Measurements from ENCODE around the gene SYT7.

DNA sequence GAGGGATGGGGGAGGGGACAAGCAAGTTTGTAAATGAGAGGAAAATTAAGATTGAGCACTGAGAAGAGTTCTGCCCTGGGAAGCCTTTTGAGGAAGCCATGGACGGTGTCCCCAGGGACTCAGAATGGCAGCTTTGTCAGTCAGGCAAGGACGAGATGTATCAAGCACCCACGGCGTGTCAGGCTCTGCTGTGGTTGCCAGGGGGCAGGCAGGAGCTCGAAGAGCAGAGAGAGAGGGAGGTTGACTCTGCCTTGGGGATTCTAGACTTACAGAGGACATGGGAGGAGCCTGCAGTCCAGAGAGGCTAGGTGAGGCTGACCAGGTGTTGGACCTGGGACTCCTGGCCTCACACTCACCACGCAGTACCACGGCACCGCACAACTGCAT, 29.1 kb upstream of the SYT7 start:
- TF ChIP-seq CTCF (IDR thresholded peaks at IDR 0.05) (no peak), MAZ (IDR thresholded peaks at IDR 0.05; ENCODE audit: borderline replicate concordance, low read depth, low read length) (no peak), MAFK (IDR thresholded peaks at IDR 0.05; ENCODE audit: partially characterized antibody) (no peak), REST (IDR thresholded peaks at IDR 0.05) (no peak), CHD2 (IDR thresholded peaks at IDR 0.05; ENCODE audit: low read length, partially characterized antibody) (no peak), PHF8 (IDR thresholded peaks at IDR 0.05; ENCODE audit: borderline replicate concordance, low read depth) (no peak), POLR2A (IDR thresholded peaks at IDR 0.05; ENCODE audit: low read length) (no peak), ESRRA (IDR thresholded peaks at IDR 0.05; ENCODE audit: borderline replicate concordance, low read length) (no peak), GATA3 (IDR thresholded peaks at IDR 0.05; ENCODE audit: borderline replicate concordance) (no peak), JUNB (IDR thresholded peaks at IDR 0.05) (no peak), NPAS2 (CRISPR knock-in tag; IDR thresholded peaks at IDR 0.05; ENCODE audit: borderline replicate concordance) (no peak)
- TF ChIP-seq, protein P1, sequence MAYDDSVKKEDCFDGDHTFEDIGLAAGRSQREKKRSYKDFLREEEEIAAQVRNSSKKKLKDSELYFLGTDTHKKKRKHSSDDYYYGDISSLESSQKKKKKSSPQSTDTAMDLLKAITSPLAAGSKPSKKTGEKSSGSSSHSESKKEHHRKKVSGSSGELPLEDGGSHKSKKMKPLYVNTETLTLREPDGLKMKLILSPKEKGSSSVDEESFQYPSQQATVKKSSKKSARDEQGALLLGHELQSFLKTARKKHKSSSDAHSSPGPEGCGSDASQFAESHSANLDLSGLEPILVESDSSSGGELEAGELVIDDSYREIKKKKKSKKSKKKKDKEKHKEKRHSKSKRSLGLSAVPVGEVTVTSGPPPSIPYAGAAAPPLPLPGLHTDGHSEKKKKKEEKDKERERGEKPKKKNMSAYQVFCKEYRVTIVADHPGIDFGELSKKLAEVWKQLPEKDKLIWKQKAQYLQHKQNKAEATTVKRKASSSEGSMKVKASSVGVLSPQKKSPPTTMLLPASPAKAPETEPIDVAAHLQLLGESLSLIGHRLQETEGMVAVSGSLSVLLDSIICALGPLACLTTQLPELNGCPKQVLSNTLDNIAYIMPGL (CRISPR knock-in tag; IDR thresholded peaks at IDR 0.05; ENCODE audit: borderline replicate concordance): no peak
